SK-N-MC (cell line): Measurements from ENCODE around the gene CLECL1.
"Not testable (repeated sequence)": the region's sequence is repeated elsewhere in the genome, so short reads cannot be mapped to it uniquely, and the experiment has no call there.

ENCODE experiments used
- EZH2 ChIP-seq: fragments of 200-600 bp; sonication (generic); IDR thresholded peaks from one replicate; pipeline ENCODE4 v1.6.1; 2017; ENCODE audit warnings: antibody characterized with exemption
- FOXP2 ChIP-seq: optimal IDR thresholded peaks from 2 replicates; pipeline ENCODE3; 2011; ENCODE audit warnings: mild to moderate bottlenecking, moderate library complexity; ENCODE audit not compliant: insufficient read depth; ENCODE audit errors: extremely low read length, control extremely low read depth
- POLR2AphosphoS5 ChIP-seq: IDR thresholded peaks from 2 replicates; pipeline ENCODE4 v1.6.1; 2012; ENCODE audit warnings: mild to moderate bottlenecking, low read depth, low read length, borderline replicate concordance

- TF ChIP-seq POLR2AphosphoS5, EZH2, FOXP2: not testable (repeated sequence)
Measured at GRCh38 chr12:9695661-9696060, 37.2 kb downstream of the CLECL1 start.
